Upper lobe of right lung (tissue), 1 donor: ENCODE data around the gene SLC30A5. TPM values are rescaled to one million over a fixed set of nuclear protein-coding genes. Genes with fewer than 3 reads are reported as not detected.

Experiments used
- ATAC-seq: fragments of 200-7000 bp; cut with Tn5 transposase; one replicate; pipeline ENCODE4 v1.9.1; 2020; ENCODE audit warnings: mild to moderate bottlenecking, moderate library complexity
- DNase-seq: peaks from one replicate; pipeline ENCODE4 v3.0.0-alpha.2; 2020
- H3K27ac ChIP-seq: fragments of 200-600 bp; one replicate; pipeline ENCODE4 v1.8.0; 2022
- H3K27me3 ChIP-seq: fragments of 200-600 bp; one replicate; pipeline ENCODE4 v1.8.0; 2022; ENCODE audit warnings: mild to moderate bottlenecking
- H3K36me3 ChIP-seq: fragments of 200-600 bp; one replicate; pipeline ENCODE4 v1.8.0; 2022
- H3K4me1 ChIP-seq: fragments of 200-600 bp; one replicate; pipeline ENCODE4 v1.8.0; 2022
- H3K4me3 ChIP-seq: fragments of 200-600 bp; one replicate; pipeline ENCODE4 v1.8.0; 2022; ENCODE audit warnings: mild to moderate bottlenecking
- H3K9me3 ChIP-seq: fragments of 200-600 bp; one replicate; pipeline ENCODE4 v1.8.0; 2022
- intact Hi-C: fragments of 100-400 bp; cut with DNase I; formaldehyde crosslinking; loops from one replicate; pipeline ENCODE4 v1.11.0; 2022
- total RNA-seq: library from RNA; stranded (reverse); fragmentation: NEBNext Ultra II Directional; extraction: Animal tissue kit (Norgen Biotek cat#: 25700); gene quantifications from one replicate; pipeline ENCODE4 v1.2.1, GENCODE V29; 2021
- TF ChIP-seq, protein P1 (sequence below): fragments of 200-600 bp; IDR thresholded peaks from one replicate; pipeline ENCODE4 v1.8.0; 2022; ENCODE audit warnings: antibody characterized with exemption
- donor health status: DM: no; HTN: yes; CAD: no; lungs with severe emphysema.

SLC30A5 gene
- total RNA-seq, 1 donor from 2014 or later: 58.1 TPM

DNA sequence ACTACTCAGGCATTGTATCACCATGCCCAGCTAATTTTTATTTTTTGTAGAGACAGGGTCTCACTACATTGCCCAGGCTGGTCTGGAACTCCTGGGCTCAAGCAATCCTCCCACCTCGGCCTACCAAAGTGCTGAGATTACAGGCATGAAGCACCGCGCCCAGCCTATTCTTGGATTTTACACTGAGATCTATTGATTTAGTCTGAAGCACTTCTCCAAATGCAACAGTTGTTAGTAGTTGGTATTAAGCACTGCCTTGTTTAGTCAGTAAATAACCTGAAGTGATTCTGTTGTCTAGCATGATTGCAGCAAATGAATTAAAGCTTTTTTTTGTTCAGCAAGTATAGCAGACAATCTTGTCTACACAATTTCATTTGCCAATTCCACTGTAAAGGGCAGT lies 64.2 kb downstream of the SLC30A5 start:
- TF ChIP-seq, protein P1, sequence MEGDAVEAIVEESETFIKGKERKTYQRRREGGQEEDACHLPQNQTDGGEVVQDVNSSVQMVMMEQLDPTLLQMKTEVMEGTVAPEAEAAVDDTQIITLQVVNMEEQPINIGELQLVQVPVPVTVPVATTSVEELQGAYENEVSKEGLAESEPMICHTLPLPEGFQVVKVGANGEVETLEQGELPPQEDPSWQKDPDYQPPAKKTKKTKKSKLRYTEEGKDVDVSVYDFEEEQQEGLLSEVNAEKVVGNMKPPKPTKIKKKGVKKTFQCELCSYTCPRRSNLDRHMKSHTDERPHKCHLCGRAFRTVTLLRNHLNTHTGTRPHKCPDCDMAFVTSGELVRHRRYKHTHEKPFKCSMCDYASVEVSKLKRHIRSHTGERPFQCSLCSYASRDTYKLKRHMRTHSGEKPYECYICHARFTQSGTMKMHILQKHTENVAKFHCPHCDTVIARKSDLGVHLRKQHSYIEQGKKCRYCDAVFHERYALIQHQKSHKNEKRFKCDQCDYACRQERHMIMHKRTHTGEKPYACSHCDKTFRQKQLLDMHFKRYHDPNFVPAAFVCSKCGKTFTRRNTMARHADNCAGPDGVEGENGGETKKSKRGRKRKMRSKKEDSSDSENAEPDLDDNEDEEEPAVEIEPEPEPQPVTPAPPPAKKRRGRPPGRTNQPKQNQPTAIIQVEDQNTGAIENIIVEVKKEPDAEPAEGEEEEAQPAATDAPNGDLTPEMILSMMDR: no peak
- DNase-seq (no peak), ATAC-seq (no peak)
- H3K27ac ChIP-seq: no peak overlapping the region
- intact Hi-C loops: no loop called here
- no peaks in the 10 kb centered on the region for H3K36me3 ChIP-seq
- H3K9me3 ChIP-seq: no peaks in the 10 kb centered on the region
- H3K4me1 ChIP-seq: no peaks in the 10 kb centered on the region
- H3K4me3 ChIP-seq: no peak overlapping the region
- H3K27me3 ChIP-seq: no peaks in the 10 kb centered on the region

DNA sequence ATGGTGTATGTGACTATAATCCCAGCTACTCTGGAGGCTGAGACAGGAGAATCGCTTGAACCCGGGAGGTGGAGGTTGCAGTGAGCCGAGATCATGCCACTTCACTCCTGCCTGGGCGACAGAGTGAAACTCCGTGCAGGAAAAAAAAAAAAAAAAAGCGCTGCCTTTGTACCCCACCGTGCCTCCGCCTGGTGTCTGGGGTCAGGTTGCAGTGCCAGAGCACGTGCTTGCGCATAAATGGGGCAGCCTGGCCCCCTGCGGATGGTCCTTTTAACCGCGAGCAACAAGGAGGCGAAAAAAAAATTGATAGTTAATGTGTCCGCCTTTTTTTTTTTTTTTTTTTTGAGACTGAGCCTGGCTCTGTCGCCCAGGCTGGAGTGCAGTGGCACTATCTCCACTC lies 66.8 kb downstream of the SLC30A5 start:
- H3K9me3 ChIP-seq: no peaks in the 10 kb centered on the region
- H3K27me3 ChIP-seq: no peaks in the 10 kb centered on the region
- ATAC-seq: no peak
- DNase-seq: no peak
- no peak overlapping the region for H3K27ac ChIP-seq
- TF ChIP-seq, protein P1: no peak
- H3K36me3 ChIP-seq: no peaks in the 10 kb centered on the region
- intact Hi-C loops: no loop called here
- H3K4me3 ChIP-seq: no peak overlapping the region
- H3K4me1 ChIP-seq: no peaks in the 10 kb centered on the region

DNA sequence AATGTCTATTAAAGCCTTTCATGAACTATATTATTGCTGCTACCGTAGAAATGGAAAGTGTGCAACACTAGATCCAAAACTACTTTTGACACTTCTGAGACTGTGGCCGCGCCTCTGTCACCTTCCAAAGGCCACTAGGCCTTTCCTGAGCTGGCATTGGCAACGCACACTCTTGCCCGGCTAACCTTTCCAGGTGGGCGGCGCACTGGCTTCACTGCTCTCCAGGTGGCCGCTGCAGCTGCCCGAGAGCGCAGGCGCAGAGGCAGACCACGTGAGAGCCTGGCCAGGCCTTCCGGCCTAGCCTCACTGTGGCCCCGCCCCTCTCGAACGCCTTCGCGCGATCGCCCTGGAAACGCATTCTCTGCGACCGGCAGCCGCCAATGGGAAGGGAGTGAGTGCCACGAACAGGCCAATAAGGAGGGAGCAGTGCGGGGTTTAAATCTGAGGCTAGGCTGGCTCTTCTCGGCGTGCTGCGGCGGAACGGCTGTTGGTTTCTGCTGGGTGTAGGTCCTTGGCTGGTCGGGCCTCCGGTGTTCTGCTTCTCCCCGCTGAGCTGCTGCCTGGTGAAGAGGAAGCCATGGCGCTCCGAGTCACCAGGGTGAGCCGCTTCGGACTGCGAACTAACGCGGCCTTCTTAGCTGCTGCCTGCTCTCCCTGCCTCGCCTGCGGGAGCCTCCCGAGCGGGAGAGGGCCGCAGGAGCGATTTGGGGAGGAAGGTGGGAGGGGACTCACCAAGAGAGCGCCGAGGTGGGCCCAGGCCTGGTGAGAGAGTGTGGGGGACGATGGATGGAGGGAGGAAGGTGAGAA lies 73.1 kb downstream of the SLC30A5 start, which contains the start of gene CCNB1:
TSS of gene CCNB1 (plus strand) at position 465 of the 807 bp plus-strand sequence. CDS start at position 578, 113 bp downstream.
- intact Hi-C loops: no loop called here
- TF ChIP-seq, protein P1: no peak
- peak; percentile 99 for DNase-seq
- Histone ChIP-seq H3K9me3 (no peaks in the 10 kb centered on the region), H3K27me3 (no peaks in the 10 kb centered on the region), H3K27ac (peak within 1 kb of the TSS; percentile 39), H3K4me3 (peak within 1 kb of the TSS; percentile 62), H3K36me3 (no peaks in the 10 kb centered on the region), H3K4me1 (peaks cover 11% of the 10 kb centered on the region)
- ATAC-seq: peak; percentile 100

DNA sequence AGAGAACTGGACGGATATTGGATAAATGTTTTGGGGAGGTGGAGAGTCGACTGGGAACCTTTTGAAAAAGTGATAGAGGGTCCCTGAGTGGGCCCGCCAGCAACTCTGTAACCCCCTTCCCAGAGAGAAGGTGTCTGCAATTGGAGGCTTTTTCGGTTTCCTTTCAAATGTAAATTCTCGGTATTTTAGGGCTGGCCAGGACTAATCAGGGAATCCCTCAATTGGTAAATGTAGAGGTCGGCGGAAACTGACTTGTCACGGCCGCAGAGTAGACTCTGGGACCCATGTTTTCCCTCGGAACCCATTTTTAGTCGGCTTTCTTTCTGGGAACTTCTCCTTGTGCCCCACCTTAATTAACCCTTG lies 73.7 kb downstream of the SLC30A5 start:
- peaks cover 11% of the 10 kb centered on the region for H3K4me1 ChIP-seq
- ATAC-seq: no peak

DNA sequence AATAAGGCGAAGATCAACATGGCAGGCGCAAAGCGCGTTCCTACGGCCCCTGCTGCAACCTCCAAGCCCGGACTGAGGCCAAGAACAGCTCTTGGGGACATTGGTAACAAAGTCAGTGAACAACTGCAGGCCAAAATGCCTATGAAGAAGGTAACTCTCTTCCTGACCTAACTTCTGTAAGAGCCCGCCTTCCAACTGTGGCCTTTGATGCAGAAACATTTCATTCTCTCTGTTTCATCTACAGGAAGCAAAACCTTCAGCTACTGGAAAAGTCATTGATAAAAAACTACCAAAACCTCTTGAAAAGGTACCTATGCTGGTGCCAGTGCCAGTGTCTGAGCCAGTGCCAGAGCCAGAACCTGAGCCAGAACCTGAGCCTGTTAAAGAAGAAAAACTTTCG lies 74.1 kb downstream of the SLC30A5 start:
- peaks cover 11% of the 10 kb centered on the region for H3K4me1 ChIP-seq
- DNase-seq (no peak), ATAC-seq (no peak)
- H3K4me3 ChIP-seq: peak overlapping the region; percentile 62
- no peaks in the 10 kb centered on the region for H3K36me3 ChIP-seq
- no peaks in the 10 kb centered on the region for H3K9me3 ChIP-seq
- intact Hi-C loops: no loop called here
- TF ChIP-seq, protein P1: no peak
- H3K27ac ChIP-seq: no peak overlapping the region
- no peaks in the 10 kb centered on the region for H3K27me3 ChIP-seq

More for the DNA sequence above, 73.7 kb downstream of the SLC30A5 start:
- TF ChIP-seq, protein P1: no peak
- Histone ChIP-seq H3K27me3 (no peaks in the 10 kb centered on the region), H3K4me3 (peak overlapping the region; percentile 62), H3K27ac (no peak overlapping the region), H3K36me3 (no peaks in the 10 kb centered on the region), H3K9me3 (no peaks in the 10 kb centered on the region)
- intact Hi-C loops: no loop called here
- no peak for DNase-seq
